Stimulated activated CD8-positive, alpha-beta memory T cell treated with anti-CD3 and anti-CD28 coated beads, Interleukin-4, amount 100 ng/mL, for 1 hour (primary cell): ENCODE data around the gene PDHX.
"Not testable (repeated sequence)": the region's sequence is repeated elsewhere in the genome, so short reads cannot be mapped to it uniquely, and the experiment has no call there.

Experiments
- DNase-seq, 2 donors: peaks; one replicate each; pipeline ENCODE4 v3.0.0-alpha.2; 2020; ENCODE audit warnings: low read depth in 2 of 2, low spot score in 1 of 2

PDHX gene

GRCh38 chr11:34916015-34916842 lies at the start of gene PDHX, which contains the start of gene APIP:
Gene PDHX (plus strand): TSS chr11:34916618. CDS start chr11:34916656, 38 bp downstream.
Gene APIP (minus strand): TSS chr11:34916379. CDS start chr11:34916284, 95 bp downstream.
- peak; percentile 84 to 91 for DNase-seq

- DNase-seq, result no peak
Measured at GRCh38 chr11:34869425-34869824, 47.0 kb upstream of the PDHX start.

- no peak for DNase-seq
Measured at GRCh38 chr11:34870548-34871196, 45.7 kb upstream of the PDHX start.

- DNase-seq, result no peak
Measured at GRCh38 chr11:34874202-34874601, 42.2 kb upstream of the PDHX start.

GRCh38 chr11:34877375-34877975 lies 38.9 kb upstream of the PDHX start:
- no peak for DNase-seq

GRCh38 chr11:34881900-34882299 lies 34.5 kb upstream of the PDHX start:
- DNase-seq, result no peak

- DNase-seq, result no peak
Measured at GRCh38 chr11:34886609-34887008, 29.8 kb upstream of the PDHX start.

GRCh38 chr11:34887260-34887659 lies 29.2 kb upstream of the PDHX start:
- no peak for DNase-seq

- DNase-seq, result no peak
Measured at GRCh38 chr11:34890089-34890488, 26.3 kb upstream of the PDHX start.

GRCh38 chr11:34890812-34891211 lies 25.6 kb upstream of the PDHX start:
- no peak for DNase-seq

GRCh38 chr11:34891611-34892010 lies 24.8 kb upstream of the PDHX start:
- no peak for DNase-seq

GRCh38 chr11:34893416-34893815 lies 23.0 kb upstream of the PDHX start:
- DNase-seq, result no peak

- DNase-seq, result not testable (repeated sequence)
Measured at GRCh38 chr11:34896191-34896590, 20.2 kb upstream of the PDHX start.

- no peak for DNase-seq
Measured at GRCh38 chr11:34897171-34897870, 19.1 kb upstream of the PDHX start.

- DNase-seq, result no peak
Measured at GRCh38 chr11:34898474-34898873, 17.9 kb upstream of the PDHX start.

GRCh38 chr11:34899633-34900016 lies 16.8 kb upstream of the PDHX start:
- no peak for DNase-seq

- no peak for DNase-seq
Measured at GRCh38 chr11:34904421-34904955, 11.9 kb upstream of the PDHX start.

- DNase-seq, result no peak
Measured at GRCh38 chr11:34905666-34906065, 10.8 kb upstream of the PDHX start.

- DNase-seq, result no peak
Measured at GRCh38 chr11:34907934-34908593, 8.4 kb upstream of the PDHX start.

GRCh38 chr11:34909415-34909814 lies 7.0 kb upstream of the PDHX start:
- no peak for DNase-seq

- no peak for DNase-seq
Measured at GRCh38 chr11:34909955-34910354, 6.5 kb upstream of the PDHX start.
